WI38 (cell line): ENCODE results near the gene CRBN.

ENCODE experiments used
- H3K4me3 ChIP-seq: 2 replicates; pipeline ENCODE4 v1.5.1; 2011; ENCODE audit warnings: low read depth, mild to moderate bottlenecking, control low read depth, low read length
- TF ChIP-seq, protein P1 (sequence below): IDR thresholded peaks from 2 replicates; pipeline ENCODE4 v1.5.1; 2012; ENCODE audit warnings: low read depth, mild to moderate bottlenecking, control low read depth, low read length

CRBN gene

DNA sequence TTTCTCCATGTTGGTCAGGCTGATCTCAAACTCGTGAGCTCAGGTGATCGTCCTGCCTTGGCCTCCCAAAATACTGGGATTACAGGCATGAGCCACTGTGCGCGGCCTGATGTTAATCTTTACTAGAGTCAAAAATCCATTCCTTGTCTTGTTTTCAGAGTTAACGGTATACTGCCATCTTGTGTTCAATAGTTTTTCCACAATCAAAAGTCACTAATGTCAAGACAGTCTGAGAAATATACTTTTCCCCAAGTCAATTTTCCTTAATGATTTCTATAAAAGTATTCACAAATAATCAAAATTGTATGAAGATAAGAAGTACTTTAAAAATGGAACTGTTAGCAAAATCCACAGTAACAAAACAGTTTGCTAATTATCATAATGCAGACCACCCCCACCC is 8.5 kb downstream of the CRBN start:
- H3K4me3 ChIP-seq: no peak overlapping the region
- TF ChIP-seq, protein P1, sequence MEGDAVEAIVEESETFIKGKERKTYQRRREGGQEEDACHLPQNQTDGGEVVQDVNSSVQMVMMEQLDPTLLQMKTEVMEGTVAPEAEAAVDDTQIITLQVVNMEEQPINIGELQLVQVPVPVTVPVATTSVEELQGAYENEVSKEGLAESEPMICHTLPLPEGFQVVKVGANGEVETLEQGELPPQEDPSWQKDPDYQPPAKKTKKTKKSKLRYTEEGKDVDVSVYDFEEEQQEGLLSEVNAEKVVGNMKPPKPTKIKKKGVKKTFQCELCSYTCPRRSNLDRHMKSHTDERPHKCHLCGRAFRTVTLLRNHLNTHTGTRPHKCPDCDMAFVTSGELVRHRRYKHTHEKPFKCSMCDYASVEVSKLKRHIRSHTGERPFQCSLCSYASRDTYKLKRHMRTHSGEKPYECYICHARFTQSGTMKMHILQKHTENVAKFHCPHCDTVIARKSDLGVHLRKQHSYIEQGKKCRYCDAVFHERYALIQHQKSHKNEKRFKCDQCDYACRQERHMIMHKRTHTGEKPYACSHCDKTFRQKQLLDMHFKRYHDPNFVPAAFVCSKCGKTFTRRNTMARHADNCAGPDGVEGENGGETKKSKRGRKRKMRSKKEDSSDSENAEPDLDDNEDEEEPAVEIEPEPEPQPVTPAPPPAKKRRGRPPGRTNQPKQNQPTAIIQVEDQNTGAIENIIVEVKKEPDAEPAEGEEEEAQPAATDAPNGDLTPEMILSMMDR: peak; percentile 7; the same call in 1 of the 2 replicates

DNA sequence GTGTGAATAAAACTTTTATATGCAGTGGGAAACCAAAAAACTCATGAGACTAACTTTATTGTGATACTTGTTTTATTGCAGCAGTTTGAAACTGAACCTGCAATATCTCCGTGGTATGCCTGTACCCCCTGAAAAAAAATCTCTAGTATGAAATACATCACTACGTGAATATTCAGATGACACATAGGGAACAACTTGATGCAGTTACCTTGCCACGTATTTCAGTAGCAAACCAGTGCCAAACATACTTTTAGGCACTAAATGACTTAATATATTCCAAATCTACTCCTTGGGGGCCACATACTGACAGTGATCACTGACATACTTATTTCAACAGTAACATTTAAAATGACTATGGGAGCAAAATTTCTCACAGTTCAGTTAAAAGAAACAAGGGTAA is 13.8 kb downstream of the CRBN start:
- TF ChIP-seq, protein P1: no peak

DNA sequence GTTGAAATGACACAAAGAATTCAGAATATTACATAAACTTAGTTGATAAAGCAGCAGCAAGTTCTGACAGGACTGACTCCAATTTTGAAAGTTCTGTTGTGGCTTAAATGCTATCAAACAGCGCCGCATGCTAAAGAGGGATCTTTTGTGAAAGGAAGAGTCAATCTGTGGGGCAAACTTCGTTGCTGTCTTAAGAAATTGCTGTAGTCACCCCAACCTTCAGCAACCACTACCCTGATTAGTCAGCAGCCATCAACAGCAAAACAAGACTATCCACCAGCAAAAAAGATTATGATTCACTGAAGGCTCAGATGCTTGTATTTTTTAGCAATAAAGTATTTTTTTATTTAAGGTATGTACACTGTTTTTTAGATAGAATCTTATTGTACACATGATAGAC is 14.2 kb downstream of the CRBN start:
- no peak overlapping the region for H3K4me3 ChIP-seq
- TF ChIP-seq, protein P1: no peak

More for the DNA sequence above, 13.8 kb downstream of the CRBN start:
- no peak overlapping the region for H3K4me3 ChIP-seq

DNA sequence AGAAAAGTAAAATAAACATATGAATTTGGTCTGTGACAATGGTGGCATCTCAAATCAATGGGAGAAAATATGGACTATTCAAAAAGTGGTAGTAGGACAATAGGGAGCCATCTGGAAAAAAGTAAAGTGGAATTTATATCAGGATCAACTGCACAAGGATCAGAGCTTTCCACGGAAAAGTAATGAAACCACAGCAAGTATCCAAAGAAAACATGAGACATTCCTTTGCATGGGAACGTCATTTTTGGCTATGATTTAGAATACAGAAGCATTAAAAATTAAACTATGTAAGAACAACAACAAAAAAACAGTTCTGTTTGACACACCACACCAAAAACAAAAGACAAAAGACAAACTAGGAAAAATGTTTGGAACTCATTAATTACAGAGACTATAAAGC is 18.7 kb downstream of the CRBN start:
- TF ChIP-seq, protein P1: no peak
- H3K4me3 ChIP-seq: no peak overlapping the region

DNA sequence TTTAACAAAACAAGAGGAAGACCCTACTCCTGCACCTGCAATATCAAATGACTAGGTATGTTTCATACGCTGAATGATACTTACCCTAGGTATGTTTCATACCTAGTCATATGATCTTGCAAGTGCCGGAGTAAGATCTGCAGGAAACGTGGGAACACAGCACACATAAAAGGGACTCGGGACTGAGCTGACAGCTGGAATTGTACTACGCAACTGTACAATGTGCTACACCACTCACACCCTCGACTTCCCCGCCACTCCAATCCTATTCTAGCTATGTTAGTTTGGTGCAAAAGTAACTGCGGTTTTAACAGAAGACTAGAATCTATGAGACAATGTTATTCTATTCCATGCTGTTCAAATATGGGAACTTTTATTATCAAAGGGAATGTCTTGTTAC is 22.0 kb downstream of the CRBN start:
- TF ChIP-seq, protein P1: no peak
- H3K4me3 ChIP-seq: no peak overlapping the region

DNA sequence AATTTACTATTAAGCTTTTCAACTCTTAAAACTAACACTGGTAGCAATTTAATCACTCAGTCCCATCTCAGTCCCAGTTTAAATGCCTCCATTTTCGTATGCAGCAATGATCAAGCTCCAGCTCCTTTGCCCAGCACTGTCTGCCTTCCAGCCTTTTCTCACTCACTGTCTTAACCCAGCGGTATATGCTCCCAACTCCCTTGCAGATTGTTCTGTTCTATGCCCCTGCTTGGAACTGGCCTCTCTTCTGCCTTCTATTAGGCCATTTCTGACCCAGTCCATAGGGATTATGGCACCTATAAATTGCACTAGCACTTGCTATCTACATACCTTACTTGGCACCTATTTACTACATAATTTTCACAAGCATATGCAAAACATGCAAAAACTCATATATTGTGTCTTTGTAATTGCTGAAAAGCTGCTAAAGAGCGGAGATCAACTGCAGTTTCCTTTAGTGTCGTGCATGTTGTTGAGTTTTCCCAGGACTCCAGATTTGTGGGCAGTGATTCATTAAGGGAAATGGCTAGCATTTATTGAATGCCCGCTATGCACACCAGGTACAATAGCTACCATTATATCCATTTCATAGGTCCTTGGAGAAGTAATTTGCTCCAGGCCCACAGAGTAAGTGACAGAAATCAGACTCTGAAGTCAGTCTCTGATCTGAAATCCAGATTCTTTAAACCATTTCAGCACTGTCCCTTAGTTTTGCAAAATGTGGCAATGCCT is 24.4 kb downstream of the CRBN start:
- H3K4me3 ChIP-seq: no peak overlapping the region
- TF ChIP-seq, protein P1: no peak

DNA sequence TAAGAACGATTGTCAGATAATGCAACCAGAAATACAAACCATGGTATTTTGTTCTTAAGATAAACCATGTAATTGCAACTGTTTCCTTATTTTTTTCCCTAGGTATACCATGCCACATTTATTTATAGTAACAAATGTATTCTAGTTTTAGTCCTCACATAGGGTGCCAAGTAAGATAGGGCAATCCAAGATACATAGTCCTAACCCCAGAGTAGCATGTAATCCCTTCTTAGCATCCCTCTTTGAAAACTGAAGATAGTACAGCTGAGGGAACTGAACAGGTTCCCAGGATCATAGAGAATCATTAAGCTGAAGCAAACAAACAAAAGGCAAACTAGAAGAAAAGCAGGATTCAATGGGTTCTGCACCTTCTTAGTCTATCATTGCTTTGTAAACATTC is 28.0 kb downstream of the CRBN start:
- TF ChIP-seq, protein P1: no peak
- H3K4me3 ChIP-seq: no peak overlapping the region
